Activated CD8-positive, alpha-beta memory T cell treated with anti-CD3 and anti-CD28 coated beads, Interleukin-2, amount 50 U/mL, for 24 hours (primary cell): ENCODE measurements around the gene EXOC3L1.
A peak's percentile ranks its signal among the peaks of the same experiment; 100 is the strongest.

Source experiments
- DNase-seq: peaks from one replicate; pipeline ENCODE4 v3.0.0-alpha.2; 2020; ENCODE audit errors: extremely low read depth

EXOC3L1 gene

GRCh38 chr16:67183627-67184452 lies 6.1 kb downstream of the EXOC3L1 start, which contains the start of gene MATCAP1:
TSS of gene MATCAP1 (minus strand) at chr16:67183963. CDS start at chr16:67180610, 3,353 bp downstream.
- peak; percentile 89 for DNase-seq

- DNase-seq = no peak
Measured at GRCh38 chr16:67183284-67183626, 6.7 kb downstream of the EXOC3L1 start.

GRCh38 chr16:67182288-67182687 lies 7.6 kb downstream of the EXOC3L1 start:
- DNase-seq = no peak

- no peak for DNase-seq
Measured at GRCh38 chr16:67181346-67181745, 8.6 kb downstream of the EXOC3L1 start.

GRCh38 chr16:67180166-67180565 lies 9.8 kb downstream of the EXOC3L1 start:
- no peak for DNase-seq

GRCh38 chr16:67179421-67180080 lies 10.4 kb downstream of the EXOC3L1 start:
- DNase-seq = no peak

- no peak for DNase-seq
Measured at GRCh38 chr16:67177743-67178699, 11.9 kb downstream of the EXOC3L1 start.

GRCh38 chr16:67176662-67177061 lies 13.3 kb downstream of the EXOC3L1 start:
- no peak for DNase-seq

- no peak for DNase-seq
Measured at GRCh38 chr16:67174706-67175231, 15.2 kb downstream of the EXOC3L1 start.

GRCh38 chr16:67173808-67174705 lies 15.9 kb downstream of the EXOC3L1 start:
- DNase-seq = no peak

GRCh38 chr16:67173323-67173722 lies 16.6 kb downstream of the EXOC3L1 start:
- DNase-seq = no peak

- DNase-seq = no peak
Measured at GRCh38 chr16:67170949-67171649, 18.8 kb downstream of the EXOC3L1 start.

GRCh38 chr16:67170168-67170948 lies 19.6 kb downstream of the EXOC3L1 start, which contains the start of gene NOL3:
TSS of gene NOL3 (plus strand) at chr16:67170538.
- no peak for DNase-seq

- DNase-seq = no peak
Measured at GRCh38 chr16:67169642-67170167, 20.2 kb downstream of the EXOC3L1 start.

- no peak for DNase-seq
Measured at GRCh38 chr16:67169011-67169451, 20.9 kb downstream of the EXOC3L1 start.

GRCh38 chr16:67167588-67167987 lies 22.3 kb downstream of the EXOC3L1 start:
- no peak for DNase-seq

GRCh38 chr16:67166598-67167168 lies 23.3 kb downstream of the EXOC3L1 start:
- no peak for DNase-seq

GRCh38 chr16:67166110-67166547 lies 23.8 kb downstream of the EXOC3L1 start:
- no peak for DNase-seq
